ENCODE measurements around the gene VEZF1.

Gene VEZF1

GRCh38 chr17:57949649-57950048 lies 38.4 kb downstream of the VEZF1 start:
- DNase-seq (ENCODE audit: low read depth in 2 of 2): no peak

- no peak for DNase-seq (ENCODE audit: low read depth in 2 of 2)
These were observed 39.3 kb downstream of the VEZF1 start for GRCh38 chr17:57948555-57949420.

GRCh38 chr17:57948169-57948554 lies 39.9 kb downstream of the VEZF1 start:
- DNase-seq (ENCODE audit: low read depth in 2 of 2): no peak

- DNase-seq (ENCODE audit: low read depth in 2 of 2): no peak
These were observed 40.7 kb downstream of the VEZF1 start for GRCh38 chr17:57947369-57947768.

- no peak for DNase-seq (ENCODE audit: low read depth in 2 of 2)
These were observed 41.2 kb downstream of the VEZF1 start for GRCh38 chr17:57946798-57947358.

- DNase-seq (ENCODE audit: low read depth in 2 of 2): no peak
These were observed 41.9 kb downstream of the VEZF1 start for GRCh38 chr17:57945996-57946797.

GRCh38 chr17:57944908-57945307 lies 43.1 kb downstream of the VEZF1 start:
- no peak for DNase-seq (ENCODE audit: low read depth in 2 of 2)

GRCh38 chr17:57943645-57944044 lies 44.4 kb downstream of the VEZF1 start:
- no peak for DNase-seq (ENCODE audit: low read depth in 2 of 2)

GRCh38 chr17:57943140-57943539 lies 44.9 kb downstream of the VEZF1 start:
- DNase-seq (ENCODE audit: low read depth in 2 of 2): no peak

- DNase-seq (ENCODE audit: low read depth in 2 of 2): no peak
These were observed 46.4 kb downstream of the VEZF1 start for GRCh38 chr17:57941384-57942370.

- DNase-seq (ENCODE audit: low read depth in 2 of 2): no peak
These were observed 47.3 kb downstream of the VEZF1 start for GRCh38 chr17:57940653-57941329.

GRCh38 chr17:57940231-57940630 lies 47.8 kb downstream of the VEZF1 start:
- DNase-seq (ENCODE audit: low read depth in 2 of 2): no peak

- no peak for DNase-seq (ENCODE audit: low read depth in 2 of 2)
These were observed 48.3 kb downstream of the VEZF1 start for GRCh38 chr17:57939797-57940196.

GRCh38 chr17:57938061-57938502 lies 50.0 kb downstream of the VEZF1 start:
- no peak for DNase-seq (ENCODE audit: low read depth in 2 of 2)

- DNase-seq (ENCODE audit: low read depth in 2 of 2): no peak
These were observed 50.6 kb downstream of the VEZF1 start for GRCh38 chr17:57937492-57937891.

GRCh38 chr17:57935833-57936807 lies 51.9 kb downstream of the VEZF1 start:
- DNase-seq (ENCODE audit: low read depth in 2 of 2): no peak

GRCh38 chr17:57931488-57932137 lies 56.4 kb downstream of the VEZF1 start:
- DNase-seq (ENCODE audit: low read depth in 2 of 2): no peak

- no peak for DNase-seq (ENCODE audit: low read depth in 2 of 2)
These were observed 57.8 kb downstream of the VEZF1 start for GRCh38 chr17:57930239-57930638.

- DNase-seq (ENCODE audit: low read depth in 2 of 2): no peak
These were observed 58.7 kb downstream of the VEZF1 start for GRCh38 chr17:57929386-57929785.
